ENCODE measurements around the gene CNGA4.

The CNGA4 gene

GRCh38 chr11:6238902-6239301, at the start of gene CNGA4:
CNGA4 (plus strand) TSS chr11:6239089; CDS start chr11:6239207, 118 bp downstream.
- no peak for DNase-seq

GRCh38 chr11:6191742-6192141, 47.1 kb upstream of the CNGA4 start:
- DNase-seq: no peak

GRCh38 chr11:6194065-6194581, 44.8 kb upstream of the CNGA4 start:
- peak; percentile 66 for DNase-seq

- DNase-seq: no peak
Observed at GRCh38 chr11:6196396-6196795, 42.5 kb upstream of the CNGA4 start.

GRCh38 chr11:6197466-6198200, 41.3 kb upstream of the CNGA4 start:
- no peak for DNase-seq

GRCh38 chr11:6199174-6199810, 39.6 kb upstream of the CNGA4 start, which contains the start of gene OR52W1:
OR52W1 (plus strand) TSS chr11:6199224; CDS start chr11:6199224, 0 bp downstream.
- no peak for DNase-seq

GRCh38 chr11:6200975-6201374, 37.9 kb upstream of the CNGA4 start:
- peak; percentile 67 for DNase-seq

GRCh38 chr11:6201481-6201880, 37.4 kb upstream of the CNGA4 start:
- peak; percentile 30 for DNase-seq

- no peak for DNase-seq
Observed at GRCh38 chr11:6202041-6202440, 36.8 kb upstream of the CNGA4 start.

- DNase-seq: no peak
Observed at GRCh38 chr11:6203327-6203726, 35.6 kb upstream of the CNGA4 start.

- DNase-seq: no peak
Observed at GRCh38 chr11:6204706-6205105, 34.2 kb upstream of the CNGA4 start.

- no peak for DNase-seq
Observed at GRCh38 chr11:6205366-6205765, 33.5 kb upstream of the CNGA4 start, which contains the start of gene C11orf42. C11orf42 (plus strand) TSS chr11:6205557; CDS start chr11:6205616, 59 bp downstream.

- no peak for DNase-seq
Observed at GRCh38 chr11:6206456-6207180, 32.3 kb upstream of the CNGA4 start.

- no peak for DNase-seq
Observed at GRCh38 chr11:6209801-6210200, 29.1 kb upstream of the CNGA4 start.

- DNase-seq: no peak
Observed at GRCh38 chr11:6210274-6210955, 28.5 kb upstream of the CNGA4 start.

GRCh38 chr11:6214530-6214929, 24.4 kb upstream of the CNGA4 start:
- no peak for DNase-seq

- DNase-seq: no peak
Observed at GRCh38 chr11:6216501-6216900, 22.4 kb upstream of the CNGA4 start.

GRCh38 chr11:6217722-6218121, 21.2 kb upstream of the CNGA4 start:
- DNase-seq: no peak

GRCh38 chr11:6219359-6219758, 19.5 kb upstream of the CNGA4 start:
- no peak for DNase-seq

GRCh38 chr11:6223854-6224253, 15.0 kb upstream of the CNGA4 start:
- DNase-seq: no peak

- DNase-seq: no peak
Observed at GRCh38 chr11:6224421-6224820, 14.5 kb upstream of the CNGA4 start.

- peak; percentile 46 for DNase-seq
Observed at GRCh38 chr11:6225024-6225423, 13.9 kb upstream of the CNGA4 start.

- DNase-seq: peak; percentile 55
Observed at GRCh38 chr11:6225896-6226295, 13.0 kb upstream of the CNGA4 start.

All from OCI-M1 (cell line).